RCC 7860 (cell line): Measurements from ENCODE around the gene KLHL3.

Source experiments
- DNase-seq: peaks from one replicate; pipeline ENCODE4 v3.0.0-alpha.2; 2015; ENCODE audit warnings: low spot score
- FAIRE-seq: peaks from 2 replicates; lab custom pipeline; 2012; peaks lifted over from hg19 to GRCh38; lab: Jason Lieb, UNC

Gene KLHL3

DNA sequence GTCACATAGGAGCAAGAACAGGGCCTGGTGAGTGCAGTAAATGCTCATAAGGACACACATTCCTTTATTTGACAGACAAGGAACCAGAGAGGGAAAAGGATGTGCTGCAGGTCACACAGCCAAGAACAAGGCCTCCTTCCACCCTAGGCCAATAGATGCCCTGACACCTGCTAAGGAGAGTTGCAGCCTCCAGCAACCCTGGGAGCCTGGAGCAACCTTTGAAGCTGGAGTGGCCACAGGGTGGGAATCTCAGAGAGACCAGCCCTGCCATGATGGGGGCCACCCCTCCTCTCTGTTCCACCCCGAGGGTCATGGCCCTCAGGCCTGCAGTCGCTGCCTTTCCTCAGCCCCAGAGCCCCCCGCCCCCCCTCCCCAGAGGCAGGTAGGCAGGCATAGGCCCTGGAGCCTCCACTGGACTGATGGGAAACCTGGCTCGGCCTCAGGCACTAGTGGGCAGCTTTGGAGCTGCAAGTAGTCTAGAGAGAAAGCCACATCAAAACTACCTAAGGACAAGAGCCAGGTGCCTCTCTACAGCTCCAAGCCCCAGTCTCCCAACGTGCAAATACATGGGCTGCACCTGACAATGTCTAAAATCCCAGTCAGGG, 120.6 kb downstream of the KLHL3 start:
- DNase-seq (no peak), FAIRE-seq (no peak)

DNA sequence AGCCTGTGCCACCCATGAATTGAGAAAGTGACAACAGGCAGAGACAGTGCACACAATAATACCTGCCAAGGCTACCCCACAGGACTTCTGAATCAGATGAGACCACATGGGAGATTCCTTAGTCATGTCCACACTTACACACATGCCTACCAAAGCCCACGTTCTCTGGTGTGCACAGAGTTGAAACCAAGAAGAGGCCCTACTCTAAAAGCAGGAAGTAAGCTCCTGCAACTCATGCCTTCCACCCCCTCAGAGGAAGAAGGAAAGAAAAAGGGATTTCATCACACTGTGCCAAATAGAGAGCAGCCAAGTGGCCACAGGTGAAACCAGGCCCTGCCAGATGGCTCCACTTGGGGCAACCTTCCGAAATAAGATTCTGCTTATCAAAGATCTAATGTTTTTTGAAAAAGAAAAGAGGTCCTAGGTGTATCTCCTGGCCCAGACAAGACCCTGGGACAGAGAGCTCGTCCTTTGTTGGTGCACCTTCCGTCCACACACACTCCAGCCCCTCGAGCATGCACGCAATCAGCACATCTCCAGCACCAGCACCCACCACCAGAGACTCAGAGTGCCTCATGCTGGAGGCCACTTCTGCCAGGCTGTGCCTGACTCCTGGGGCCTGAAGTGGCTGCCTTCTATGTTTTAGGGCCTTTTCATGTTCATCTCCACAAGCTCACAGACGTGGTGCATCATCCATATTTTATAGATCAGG, 122.2 kb downstream of the KLHL3 start:
- DNase-seq, result no peak
- FAIRE-seq, result no peak

GRCh38 chr5:137612576-137612975, 123.3 kb downstream of the KLHL3 start:
- no peak for FAIRE-seq

GRCh38 chr5:137611794-137612435, 124.0 kb downstream of the KLHL3 start:
- DNase-seq, result no peak
- FAIRE-seq, result no peak

More at GRCh38 chr5:137612576-137612975, 123.3 kb downstream of the KLHL3 start:
- DNase-seq, result no peak

- FAIRE-seq (no peak), DNase-seq (no peak)
These were observed 124.8 kb downstream of the KLHL3 start for GRCh38 chr5:137611011-137611580.

DNA sequence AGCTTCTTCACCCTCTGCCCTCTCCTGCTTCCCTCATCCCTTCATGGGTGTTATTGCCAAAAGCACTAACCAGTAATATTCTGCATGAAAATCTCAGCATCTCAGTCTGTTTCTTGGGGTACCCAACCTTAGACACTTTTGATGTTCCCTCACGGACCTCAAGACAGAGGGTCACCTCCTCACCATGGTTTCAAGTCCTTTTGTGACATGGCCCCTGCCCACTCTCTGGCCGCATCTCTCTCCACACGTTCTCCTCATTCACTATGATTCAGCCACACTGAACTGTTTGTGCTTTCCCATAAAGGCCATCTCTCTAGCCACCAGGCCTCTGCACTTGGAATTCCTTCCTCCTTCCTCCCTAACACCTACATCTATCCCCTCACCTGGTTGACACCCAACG, 125.3 kb downstream of the KLHL3 start:
- DNase-seq (no peak), FAIRE-seq (no peak)

DNA sequence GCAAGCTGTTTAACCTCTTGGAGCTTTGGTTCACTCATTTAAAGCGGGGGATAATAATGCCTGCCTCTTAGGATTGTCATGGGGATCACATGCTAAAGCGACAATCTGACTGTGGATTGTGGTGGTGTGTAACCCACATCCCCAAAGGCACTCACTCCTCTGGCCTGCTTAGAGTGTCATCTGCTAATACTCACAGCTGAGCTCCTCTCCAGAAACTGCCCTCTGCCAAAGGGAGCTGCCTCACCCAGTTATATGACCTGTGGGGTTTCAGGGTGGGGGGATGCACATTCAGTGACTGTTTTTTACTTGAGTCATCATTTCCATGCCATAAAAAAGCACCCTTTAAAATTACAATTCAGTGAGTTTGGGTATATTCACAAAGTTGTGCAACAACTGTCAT, 126.8 kb downstream of the KLHL3 start:
- FAIRE-seq (no peak), DNase-seq (no peak)

GRCh38 chr5:137607771-137608170, 128.1 kb downstream of the KLHL3 start:
- DNase-seq, result no peak
- FAIRE-seq, result no peak

DNA sequence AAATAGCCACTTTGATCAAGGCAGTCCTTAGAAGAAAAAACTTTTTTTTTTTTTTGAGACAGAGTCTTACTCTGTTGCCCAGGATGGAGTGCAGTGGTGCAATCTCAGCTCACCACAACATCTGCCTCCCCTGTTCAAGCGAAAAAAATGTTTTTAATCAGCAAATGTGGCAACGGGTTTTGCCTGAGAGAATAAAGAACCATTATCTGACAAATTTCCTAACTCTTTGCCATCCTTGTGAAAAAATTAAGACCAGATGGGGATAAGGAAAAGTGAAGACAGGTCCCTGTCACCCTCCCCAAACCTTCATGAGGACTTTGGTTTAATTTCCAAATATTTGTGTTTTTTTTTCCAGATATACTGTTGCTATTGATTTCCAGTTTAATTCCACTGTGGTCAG, 129.5 kb downstream of the KLHL3 start:
- no peak for DNase-seq
- no peak for FAIRE-seq

DNA sequence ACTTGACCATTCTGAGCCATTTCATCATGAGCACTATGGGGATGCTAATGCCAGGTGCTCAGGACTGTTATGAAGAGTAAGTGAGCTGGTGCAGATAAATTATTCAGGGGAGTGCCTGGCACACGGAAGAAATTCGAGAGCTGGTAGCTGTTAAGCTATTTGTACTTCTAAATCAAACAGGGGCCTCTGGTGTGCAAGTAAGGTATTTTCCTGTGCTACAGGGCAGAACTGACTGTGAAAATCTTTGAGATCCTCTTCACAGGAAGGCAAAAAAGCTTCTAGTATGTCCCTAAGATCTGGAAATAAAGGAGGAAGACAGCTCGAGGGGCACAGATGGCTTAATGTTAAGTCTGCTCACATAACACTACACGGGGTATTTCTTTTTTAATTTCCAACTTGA, 130.5 kb downstream of the KLHL3 start:
- DNase-seq (no peak), FAIRE-seq (no peak)

DNA sequence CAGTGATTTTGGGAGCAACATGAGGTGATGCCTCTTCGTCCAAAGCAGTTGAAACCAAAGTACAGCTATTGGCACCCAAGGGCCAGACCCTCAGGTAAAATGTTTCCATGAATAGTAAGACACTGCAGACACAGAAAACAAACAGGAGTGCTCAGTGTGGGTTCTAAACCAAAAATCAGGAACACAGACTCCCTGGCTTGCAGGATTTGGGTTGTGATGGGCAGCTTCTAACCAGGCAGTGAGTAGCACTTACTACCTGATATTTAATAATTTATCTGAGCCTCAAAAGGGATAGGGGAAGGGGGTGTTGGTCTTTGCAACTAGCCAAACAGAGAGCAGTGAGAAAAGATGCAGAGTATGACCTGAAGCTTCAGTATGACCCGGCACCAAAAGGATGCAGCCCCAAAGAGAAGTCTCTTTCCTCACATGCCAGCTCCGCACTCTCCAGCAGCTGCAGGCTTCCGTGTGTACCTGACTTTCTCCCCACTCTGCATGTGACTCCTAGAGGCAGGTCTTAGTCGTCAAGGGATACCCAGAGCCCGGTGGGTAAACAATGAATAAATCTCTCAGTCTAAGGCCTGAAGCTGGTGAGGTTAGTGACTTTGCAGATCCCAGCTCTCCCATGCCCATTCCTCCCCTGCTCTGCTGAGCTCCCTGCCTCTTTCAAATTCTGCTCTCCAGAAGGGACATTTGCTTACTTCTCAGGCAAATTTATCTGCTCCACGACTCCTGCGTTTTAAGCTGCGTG, 131.4 kb downstream of the KLHL3 start:
- FAIRE-seq (no peak), DNase-seq (no peak)

GRCh38 chr5:137603891-137604290, 132.0 kb downstream of the KLHL3 start:
- FAIRE-seq, result no peak
- DNase-seq, result no peak

GRCh38 chr5:137603356-137603755, 132.5 kb downstream of the KLHL3 start:
- no peak for DNase-seq
- no peak for FAIRE-seq

- FAIRE-seq (no peak), DNase-seq (no peak)
These were observed 133.1 kb downstream of the KLHL3 start for GRCh38 chr5:137602721-137603273.

DNA sequence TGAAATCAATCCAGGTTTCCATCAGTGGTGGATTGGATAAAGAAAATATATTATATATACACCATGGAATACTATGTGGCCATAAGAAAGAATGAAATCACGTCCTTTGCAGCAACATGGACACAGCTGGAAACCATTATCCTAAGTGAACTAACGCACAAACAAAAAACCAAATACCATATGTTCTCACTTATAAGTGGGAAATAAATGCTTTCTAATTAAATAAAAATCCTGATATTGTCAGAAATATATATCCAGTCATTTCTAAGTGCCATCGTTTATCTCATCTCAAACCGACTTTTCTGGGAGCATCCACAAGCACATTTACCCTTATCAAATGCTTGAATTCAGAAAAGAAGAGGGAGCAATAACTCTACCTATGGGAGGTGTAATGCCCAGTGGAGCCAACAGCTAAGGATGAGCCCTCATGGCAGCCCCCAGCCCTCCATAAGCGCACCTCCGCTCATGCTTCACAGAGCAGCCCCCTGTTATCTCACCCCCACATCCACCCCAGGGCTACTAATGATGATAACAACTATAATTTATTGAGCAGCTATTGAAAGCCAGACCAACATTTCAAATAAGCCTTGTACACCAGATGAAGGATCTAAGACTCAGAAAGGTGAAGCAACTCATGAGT, 135.0 kb downstream of the KLHL3 start:
- no peak for DNase-seq
- no peak for FAIRE-seq

GRCh38 chr5:137599457-137599856, 136.4 kb downstream of the KLHL3 start:
- no peak for FAIRE-seq
- DNase-seq, result no peak

- FAIRE-seq (no peak), DNase-seq (no peak)
These were observed 137.5 kb downstream of the KLHL3 start for GRCh38 chr5:137598399-137598798.

DNA sequence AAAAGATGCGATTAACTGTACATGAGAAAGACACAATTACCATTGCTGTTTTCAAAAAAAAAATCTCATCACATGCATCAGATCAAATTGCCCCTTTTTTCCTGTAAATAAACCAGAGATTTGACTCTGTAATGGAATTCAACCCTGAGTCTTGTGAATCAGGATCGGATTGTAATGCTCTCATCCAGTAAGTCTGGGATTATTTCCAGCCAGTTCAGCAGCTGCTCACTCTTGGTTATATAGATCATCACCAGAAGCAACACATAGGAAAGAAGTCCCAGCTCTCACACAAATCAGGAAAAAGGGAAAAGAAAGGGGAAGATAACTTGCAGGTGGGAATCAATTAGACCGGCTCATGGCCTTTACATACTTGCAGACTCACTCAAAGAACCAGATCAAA, 138.9 kb downstream of the KLHL3 start:
- FAIRE-seq (no peak), DNase-seq (no peak)

DNA sequence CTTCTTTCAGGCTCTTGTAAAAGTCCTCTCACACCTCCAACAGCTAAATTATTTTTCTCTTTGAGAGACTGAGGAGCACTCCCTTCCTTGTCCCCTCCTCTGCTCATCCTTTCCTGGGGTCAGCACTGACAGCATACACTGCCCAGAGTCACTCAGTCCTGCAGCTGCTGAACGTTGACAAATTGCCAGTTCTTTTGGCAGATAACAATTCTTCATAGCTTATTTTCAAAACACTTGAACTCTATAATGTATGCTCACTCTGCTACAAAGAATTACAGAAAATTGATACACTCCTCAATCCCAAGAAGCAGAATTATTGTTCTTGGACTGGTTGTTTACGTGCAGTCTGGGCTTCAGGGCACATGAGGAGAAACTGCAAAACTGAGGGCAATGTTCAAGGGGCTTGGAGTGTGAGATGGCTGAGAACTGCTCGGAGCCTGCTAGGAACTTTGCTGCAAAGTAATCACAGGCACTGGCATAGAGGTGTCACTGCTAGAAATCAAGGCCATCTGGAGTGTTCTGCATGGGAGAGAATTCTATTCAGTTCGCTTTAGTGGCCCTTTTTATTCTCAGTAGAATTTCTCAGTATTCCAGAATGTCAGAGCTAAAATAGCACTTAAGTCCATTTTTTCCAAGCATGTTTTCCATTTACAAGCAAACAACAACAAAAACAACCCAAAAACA, 140.4 kb downstream of the KLHL3 start:
- DNase-seq (no peak), FAIRE-seq (no peak)

DNA sequence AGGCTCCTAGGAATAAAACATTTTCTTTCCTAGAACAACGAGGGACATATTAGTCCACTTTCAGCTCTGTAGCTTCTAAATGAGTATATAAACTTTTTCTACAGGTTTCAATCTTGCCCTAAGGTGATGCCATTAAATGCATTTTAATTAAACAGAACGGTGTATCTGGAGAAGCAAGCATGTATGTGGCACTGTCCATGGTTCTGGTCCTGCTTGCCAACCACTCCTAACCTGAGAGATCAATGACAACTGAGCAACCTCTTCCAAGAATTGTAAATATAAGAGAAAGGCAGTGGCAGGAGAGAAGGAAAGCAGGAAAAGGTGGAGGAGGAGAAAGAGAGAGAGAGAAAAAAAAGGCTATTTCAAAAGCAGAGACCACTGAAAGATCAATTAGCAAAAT, 141.2 kb downstream of the KLHL3 start:
- DNase-seq, result no peak
- FAIRE-seq, result no peak
